Kidney epithelial cell (primary cell): ENCODE measurements around the gene FUT6. TPM values are rescaled to one million over a fixed set of nuclear protein-coding genes. Genes with fewer than 3 reads are reported as not detected.

Experiments
- DNase-seq: peaks from one replicate; pipeline ENCODE4 v3.0.0-alpha.2; 2010; ENCODE audit warnings: low read depth
- H3K27me3 ChIP-seq: 2 replicates; pipeline ENCODE4 v1.6.0; 2011; ENCODE audit warnings: low read length; ENCODE audit not compliant: control insufficient read depth, insufficient read depth
- H3K36me3 ChIP-seq: 2 replicates; pipeline ENCODE4 v1.5.1; 2011; ENCODE audit warnings: low read length; ENCODE audit not compliant: control insufficient read depth, insufficient read depth
- H3K4me3 ChIP-seq: 2 replicates; pipeline ENCODE4 v1.5.1; 2011; ENCODE audit warnings: low read depth, mild to moderate bottlenecking, control low read depth, low read length
- CTCF ChIP-seq: IDR thresholded peaks from 2 replicates; pipeline ENCODE4 v1.5.1; 2011; ENCODE audit warnings: mild to moderate bottlenecking, moderate library complexity, low read length, control low read depth, inconsistent platforms; ENCODE audit not compliant: insufficient read depth, poor library complexity, severe bottlenecking
- total RNA-seq: library from RNA; depleted of rRNA; stranded (reverse); fragments of >200 nt; gene quantifications from 2 replicates; pipeline ENCODE4 v1.2.3, GENCODE V29; 2015

Gene FUT6
- total RNA-seq, 1 donor from 2014 or later, result 0.84 TPM

- Histone ChIP-seq H3K27me3 (peaks cover 10% of the 10 kb centered on the region), H3K4me3 (no peak overlapping the region), H3K36me3 (no peaks in the 10 kb centered on the region)
- no peak for TF ChIP-seq CTCF
- DNase-seq, result no peak
Observed at GRCh38 chr19:5822181-5822844, 17.2 kb downstream of the FUT6 start.

DNA sequence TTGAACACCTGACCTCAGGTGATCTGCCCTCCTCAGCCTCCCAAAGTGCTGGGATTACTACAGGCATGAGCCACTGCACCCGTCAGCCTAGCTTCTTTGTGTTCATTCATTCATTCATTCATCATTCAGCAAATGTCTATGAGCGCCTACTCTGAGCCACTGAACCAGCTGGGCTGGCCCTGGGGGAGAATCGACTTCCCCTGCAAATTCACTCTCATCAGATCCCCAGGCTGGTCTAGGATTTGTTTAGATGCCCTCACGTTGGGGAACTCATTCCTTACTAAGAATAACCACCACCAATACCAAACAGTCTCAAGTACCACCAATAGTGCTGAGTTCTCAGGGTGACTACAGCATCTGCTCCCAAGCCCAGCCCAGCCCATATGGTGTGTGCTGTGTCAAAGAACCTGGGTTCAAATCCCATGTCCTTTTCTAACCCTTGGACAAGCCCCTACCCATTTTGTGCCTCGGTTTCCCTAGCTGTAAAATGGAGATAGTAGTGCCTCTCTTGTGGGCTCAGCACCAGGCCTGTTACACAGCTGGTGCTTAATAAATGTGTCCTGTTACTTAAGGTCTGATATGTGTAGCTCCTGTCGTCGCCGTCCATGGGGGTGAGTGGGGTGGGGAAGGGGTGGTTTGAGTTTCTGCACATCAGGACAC lies 17.9 kb downstream of the FUT6 start:
- TF ChIP-seq CTCF, result no peak
- DNase-seq, result no peak
- H3K27me3 ChIP-seq, result peaks cover 10% of the 10 kb centered on the region
- H3K36me3 ChIP-seq, result no peaks in the 10 kb centered on the region
- H3K4me3 ChIP-seq, result no peak overlapping the region

DNA sequence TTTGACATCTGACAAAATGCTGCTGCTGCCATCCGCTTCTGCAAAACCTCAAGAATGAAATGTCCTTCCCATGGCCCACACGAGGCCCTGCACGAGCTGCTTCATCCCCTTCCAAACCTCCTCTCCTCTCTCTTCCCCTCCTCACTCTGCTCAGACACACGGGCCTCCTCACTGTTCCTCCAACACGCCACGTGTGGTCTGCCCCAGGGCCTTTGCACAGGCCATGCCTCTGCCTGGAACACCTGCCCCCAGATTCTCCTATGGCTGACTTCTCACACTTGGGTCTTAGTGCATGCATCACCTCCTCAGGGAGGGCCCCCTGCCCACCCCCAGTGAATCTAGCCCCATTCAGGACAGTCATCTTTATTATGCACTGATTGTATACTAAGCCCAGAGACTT lies 18.7 kb downstream of the FUT6 start:
- no peak overlapping the region for H3K4me3 ChIP-seq
- no peak for TF ChIP-seq CTCF
- no peak for DNase-seq
- no peaks in the 10 kb centered on the region for H3K36me3 ChIP-seq
- H3K27me3 ChIP-seq, result peaks cover 10% of the 10 kb centered on the region

DNA sequence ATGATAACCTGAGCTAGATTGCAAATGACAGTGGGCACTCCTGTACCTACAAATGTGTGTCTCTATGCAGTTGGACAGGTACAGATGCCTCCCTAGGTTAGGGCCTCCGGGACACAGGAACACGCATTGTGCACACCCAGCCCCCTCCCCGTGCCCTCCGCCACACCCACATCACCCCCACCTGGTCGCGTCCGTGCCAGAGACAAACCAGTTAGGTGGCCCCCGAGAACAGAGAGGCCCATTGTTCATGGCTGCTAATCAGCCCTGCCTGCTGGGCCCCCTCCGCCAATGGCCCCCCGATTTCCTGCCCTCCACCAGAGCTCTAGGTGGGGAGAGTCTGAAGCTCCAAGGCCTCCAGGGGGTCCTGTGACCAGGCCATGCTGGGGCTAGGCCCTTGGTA lies 20.9 kb downstream of the FUT6 start:
- H3K4me3 ChIP-seq, result no peak overlapping the region
- H3K36me3 ChIP-seq, result no peaks in the 10 kb centered on the region
- DNase-seq, result no peak
- peaks cover 20% of the 10 kb centered on the region for H3K27me3 ChIP-seq
- no peak for TF ChIP-seq CTCF

GRCh38 chr19:5817218-5817617 lies 22.3 kb downstream of the FUT6 start:
- no peak for TF ChIP-seq CTCF
- DNase-seq, result no peak
- Histone ChIP-seq H3K4me3 (no peak overlapping the region), H3K36me3 (no peaks in the 10 kb centered on the region), H3K27me3 (peaks cover 15% of the 10 kb centered on the region)

DNA sequence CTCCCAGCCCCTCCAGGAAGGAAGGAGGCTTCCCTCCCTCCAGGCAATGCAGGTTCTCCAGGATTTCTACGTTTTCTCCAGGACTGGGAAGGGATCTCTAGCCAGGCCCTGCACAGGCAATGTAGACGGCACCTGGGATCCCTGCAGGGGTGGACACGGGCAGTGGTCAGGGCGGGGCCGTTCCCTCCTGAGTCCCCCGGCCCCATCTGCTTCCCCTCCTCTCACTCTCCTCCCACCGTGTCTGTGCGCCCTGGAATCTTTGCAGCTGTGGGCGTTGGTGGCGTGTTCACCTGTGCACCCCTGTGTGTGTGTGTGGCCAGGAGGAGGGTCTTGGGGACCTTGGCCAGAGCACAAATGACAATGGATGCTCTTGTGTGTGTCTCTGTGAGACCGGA lies 24.7 kb downstream of the FUT6 start:
- no peak for DNase-seq
- TF ChIP-seq CTCF, result no peak
- no peak overlapping the region for H3K4me3 ChIP-seq
- no peaks in the 10 kb centered on the region for H3K36me3 ChIP-seq
- peaks cover 12% of the 10 kb centered on the region for H3K27me3 ChIP-seq
